IMR-90 (cell line): ENCODE data around the gene TUBGCP2.

Experiments used
- BHLHE40 ChIP-seq: fragments of 150-350 bp; IDR thresholded peaks from 2 replicates; pipeline ENCODE4 v1.6.1; 2016; ENCODE audit warnings: mild to moderate bottlenecking, low read depth, low read length
- CTCF ChIP-seq: conservative IDR thresholded peaks from 2 replicates; pipeline ENCODE4 v1.5.1; 2012; ENCODE audit warnings: mild to moderate bottlenecking, low read depth, low read length, improper control_type of control experiment
- MXI1 ChIP-seq: IDR thresholded peaks from 2 replicates; pipeline ENCODE4 v1.6.1; 2012; ENCODE audit warnings: low read depth, mild to moderate bottlenecking, low read length, moderate library complexity, borderline replicate concordance
- POLR2A ChIP-seq: IDR thresholded peaks from 2 replicates; pipeline ENCODE4 v1.6.1; 2012; ENCODE audit warnings: mild to moderate bottlenecking, low read depth, low read length
- SMC3 ChIP-seq: fragments of 150-350 bp; IDR thresholded peaks from 2 replicates; pipeline ENCODE4 v1.6.1; 2016; ENCODE audit warnings: low read depth, mild to moderate bottlenecking, antibody characterized with exemption, low read length, moderate library complexity
- USF2 ChIP-seq: fragments of 150-350 bp; IDR thresholded peaks from 2 replicates; pipeline ENCODE4 v1.6.1; 2017; ENCODE audit warnings: mild to moderate bottlenecking, antibody characterized with exemption, low read length, low read depth

GRCh38 chr10:133246236-133246626 lies 62.4 kb downstream of the TUBGCP2 start:
- TF ChIP-seq BHLHE40 = no peak
- no peak for TF ChIP-seq CTCF
- TF ChIP-seq MXI1 = no peak
- no peak for TF ChIP-seq POLR2A
- TF ChIP-seq USF2 = no peak
- TF ChIP-seq SMC3 = no peak
